Neural cell (in vitro differentiated cells): Measurements from ENCODE around the gene LRP8.

Source experiments
- CTCF ChIP-seq: fragments of 450-650 bp; IDR thresholded peaks from 2 replicates; pipeline ENCODE4 v1.5.1; 2014; ENCODE audit warnings: antibody characterized with exemption, mild to moderate bottlenecking, moderate library complexity; ENCODE audit not compliant: poor library complexity, severe bottlenecking
- EP300 ChIP-seq: fragments of 450-650 bp; conservative IDR thresholded peaks from 2 replicates; pipeline ENCODE4 v1.6.1; 2014; ENCODE audit warnings: antibody characterized with exemption, mild to moderate bottlenecking, moderate library complexity; ENCODE audit not compliant: poor library complexity, severe bottlenecking
- EZH2 ChIP-seq: fragments of 200-600, 300-800 bp; shearing (Covaris generic), sonication (generic); IDR thresholded peaks from 2 replicates; pipeline ENCODE4 v1.6.1; 2014; ENCODE audit warnings: antibody characterized with exemption, low read length, borderline replicate concordance, mild to moderate bottlenecking; ENCODE audit not compliant: insufficient read depth, poor library complexity, severe bottlenecking
- SMC3 ChIP-seq: fragments of 450-650 bp; conservative IDR thresholded peaks from 2 replicates; pipeline ENCODE4 v1.6.1; 2014; ENCODE audit warnings: antibody characterized with exemption, mild to moderate bottlenecking, moderate library complexity; ENCODE audit not compliant: poor library complexity

GRCh38 chr1:53249706-53250105 is 78.2 kb downstream of the LRP8 start:
- TF ChIP-seq CTCF (no peak), EP300 (no peak), EZH2 (no peak), SMC3 (no peak)
